ENCODE measurements around the gene OMG.

Gene OMG

GRCh38 chr17:31251105-31251969, 45.7 kb downstream of the OMG start:
- no peak overlapping the region for H3K4me2 ChIP-seq (ENCODE audit: low read depth, low read length, poor library complexity, severe bottlenecking)
- no peak overlapping the region for H3K27ac ChIP-seq (ENCODE audit: low read depth, low read length)
- H3K9me3 ChIP-seq (ENCODE audit: insufficient read depth, low read length) = no peaks in the 10 kb centered on the region
- H3F3A ChIP-seq (ENCODE audit: insufficient read depth) = no peaks in the 10 kb centered on the region; the same call in 1 of the 2 replicates
- H3K4me3 ChIP-seq (ENCODE audit: insufficient read depth, low read length, poor library complexity, severe bottlenecking) = no peak overlapping the region
- H4K20me1 ChIP-seq (ENCODE audit: low read depth, low read length) = no peaks in the 10 kb centered on the region
- no peak overlapping the region for H2AFZ ChIP-seq (ENCODE audit: low read depth, low read length, severe bottlenecking)
- no peaks in the 10 kb centered on the region for H3K79me2 ChIP-seq (ENCODE audit: insufficient read depth, low read length)
- H3K9me2 ChIP-seq (replicated peaks; ENCODE audit: insufficient read depth, low read length) = no peaks in the 10 kb centered on the region
- H3K36me3 ChIP-seq (ENCODE audit: low read length) = 0 out of 2 replicates have a peak, but pooled peaks cover 5% of the 10 kb centered on the region
- no peak overlapping the region for H3K9ac ChIP-seq (ENCODE audit: low read length)
- no peak for TF ChIP-seq EZH2phosphoT487 (conservative IDR thresholded peaks at IDR 0.05; ENCODE audit: low read length)
- no peak for TF ChIP-seq CTCF (IDR thresholded peaks at IDR 0.05; ENCODE audit: insufficient read depth, low read length, poor library complexity, severe bottlenecking)
- no peaks in the 10 kb centered on the region for H3K27me3 ChIP-seq (ENCODE audit: low read length)

- H2AFZ ChIP-seq (ENCODE audit: low read depth, low read length, severe bottlenecking) = no peak overlapping the region
- no peaks in the 10 kb centered on the region for H4K20me1 ChIP-seq (ENCODE audit: low read depth, low read length)
- H3K4me2 ChIP-seq (ENCODE audit: low read depth, low read length, poor library complexity, severe bottlenecking) = no peak overlapping the region
- H3K79me2 ChIP-seq (ENCODE audit: insufficient read depth, low read length) = no peaks in the 10 kb centered on the region
- H3K9ac ChIP-seq (ENCODE audit: low read length) = no peak overlapping the region
- no peaks in the 10 kb centered on the region; the same call in 1 of the 2 replicates for H3F3A ChIP-seq (ENCODE audit: insufficient read depth)
- 0 out of 2 replicates have a peak, but pooled peaks cover 5% of the 10 kb centered on the region for H3K36me3 ChIP-seq (ENCODE audit: low read length)
- no peak overlapping the region for H3K27ac ChIP-seq (ENCODE audit: low read depth, low read length)
- no peaks in the 10 kb centered on the region for H3K9me3 ChIP-seq (ENCODE audit: insufficient read depth, low read length)
- no peak for TF ChIP-seq CTCF (IDR thresholded peaks at IDR 0.05; ENCODE audit: insufficient read depth, low read length, poor library complexity, severe bottlenecking)
- TF ChIP-seq EZH2phosphoT487 (conservative IDR thresholded peaks at IDR 0.05; ENCODE audit: low read length) = no peak
- H3K4me3 ChIP-seq (ENCODE audit: insufficient read depth, low read length, poor library complexity, severe bottlenecking) = no peak overlapping the region
- H3K27me3 ChIP-seq (ENCODE audit: low read length) = no peaks in the 10 kb centered on the region
- no peaks in the 10 kb centered on the region for H3K9me2 ChIP-seq (replicated peaks; ENCODE audit: insufficient read depth, low read length)
Measured at GRCh38 chr17:31250229-31250628, 46.8 kb downstream of the OMG start.

- Histone ChIP-seq H3K36me3 (ENCODE audit: low read length) (0 out of 2 replicates have a peak, but pooled peaks cover 5% of the 10 kb centered on the region), H3K79me2 (ENCODE audit: insufficient read depth, low read length) (no peaks in the 10 kb centered on the region), H2AFZ (ENCODE audit: low read depth, low read length, severe bottlenecking) (no peak overlapping the region), H3K9me2 (replicated peaks; ENCODE audit: insufficient read depth, low read length) (no peaks in the 10 kb centered on the region), H3F3A (ENCODE audit: insufficient read depth) (no peaks in the 10 kb centered on the region; the same call in 1 of the 2 replicates), H3K9me3 (ENCODE audit: insufficient read depth, low read length) (no peaks in the 10 kb centered on the region), H3K4me2 (ENCODE audit: low read depth, low read length, poor library complexity, severe bottlenecking) (no peak overlapping the region), H3K4me3 (ENCODE audit: insufficient read depth, low read length, poor library complexity, severe bottlenecking) (no peak overlapping the region), H3K27me3 (ENCODE audit: low read length) (no peaks in the 10 kb centered on the region), H3K27ac (ENCODE audit: low read depth, low read length) (no peak overlapping the region), H4K20me1 (ENCODE audit: low read depth, low read length) (no peaks in the 10 kb centered on the region), H3K9ac (ENCODE audit: low read length) (no peak overlapping the region)
- no peak for TF ChIP-seq CTCF (IDR thresholded peaks at IDR 0.05; ENCODE audit: insufficient read depth, low read length, poor library complexity, severe bottlenecking)
- no peak for TF ChIP-seq EZH2phosphoT487 (conservative IDR thresholded peaks at IDR 0.05; ENCODE audit: low read length)
Measured at GRCh38 chr17:31249835-31250141, 47.3 kb downstream of the OMG start.
